GM12875 (cell line): ENCODE data around the gene SF3B6.

ENCODE experiments used
- H3K4me3 ChIP-seq: one replicate; pipeline ENCODE4 v1.5.1; 2011; ENCODE audit warnings: low read depth, low read length, control low read depth
- TF ChIP-seq, protein P1 (sequence below): IDR thresholded peaks from 2 replicates; pipeline ENCODE4 v1.5.1; 2011; ENCODE audit warnings: low read depth, mild to moderate bottlenecking, control low read depth, inconsistent platforms, low read length, moderate library complexity, borderline replicate concordance; ENCODE audit not compliant: insufficient read depth

SF3B6 gene

DNA sequence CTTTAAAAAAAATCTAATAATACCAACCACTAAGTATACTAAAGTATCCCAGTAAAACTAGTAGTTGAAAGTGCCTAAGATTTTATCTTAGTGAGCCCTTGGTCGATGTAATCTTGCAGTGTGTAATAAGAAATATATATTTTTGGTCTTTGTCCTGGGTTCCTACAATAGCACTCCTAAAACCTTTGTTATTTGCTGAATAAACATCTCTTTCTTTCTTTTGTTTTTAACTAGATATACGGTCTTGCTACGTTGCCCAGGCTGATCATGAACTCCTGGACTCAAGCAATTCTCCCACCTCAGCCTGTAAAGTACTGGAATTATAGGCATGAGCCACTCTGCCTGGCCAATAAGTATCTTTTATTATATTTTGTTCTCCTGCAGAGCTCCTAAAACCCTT, 10.9 kb upstream of the SF3B6 start:
- TF ChIP-seq, protein P1, sequence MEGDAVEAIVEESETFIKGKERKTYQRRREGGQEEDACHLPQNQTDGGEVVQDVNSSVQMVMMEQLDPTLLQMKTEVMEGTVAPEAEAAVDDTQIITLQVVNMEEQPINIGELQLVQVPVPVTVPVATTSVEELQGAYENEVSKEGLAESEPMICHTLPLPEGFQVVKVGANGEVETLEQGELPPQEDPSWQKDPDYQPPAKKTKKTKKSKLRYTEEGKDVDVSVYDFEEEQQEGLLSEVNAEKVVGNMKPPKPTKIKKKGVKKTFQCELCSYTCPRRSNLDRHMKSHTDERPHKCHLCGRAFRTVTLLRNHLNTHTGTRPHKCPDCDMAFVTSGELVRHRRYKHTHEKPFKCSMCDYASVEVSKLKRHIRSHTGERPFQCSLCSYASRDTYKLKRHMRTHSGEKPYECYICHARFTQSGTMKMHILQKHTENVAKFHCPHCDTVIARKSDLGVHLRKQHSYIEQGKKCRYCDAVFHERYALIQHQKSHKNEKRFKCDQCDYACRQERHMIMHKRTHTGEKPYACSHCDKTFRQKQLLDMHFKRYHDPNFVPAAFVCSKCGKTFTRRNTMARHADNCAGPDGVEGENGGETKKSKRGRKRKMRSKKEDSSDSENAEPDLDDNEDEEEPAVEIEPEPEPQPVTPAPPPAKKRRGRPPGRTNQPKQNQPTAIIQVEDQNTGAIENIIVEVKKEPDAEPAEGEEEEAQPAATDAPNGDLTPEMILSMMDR, result no peak
- H3K4me3 ChIP-seq, result no peak overlapping the region

DNA sequence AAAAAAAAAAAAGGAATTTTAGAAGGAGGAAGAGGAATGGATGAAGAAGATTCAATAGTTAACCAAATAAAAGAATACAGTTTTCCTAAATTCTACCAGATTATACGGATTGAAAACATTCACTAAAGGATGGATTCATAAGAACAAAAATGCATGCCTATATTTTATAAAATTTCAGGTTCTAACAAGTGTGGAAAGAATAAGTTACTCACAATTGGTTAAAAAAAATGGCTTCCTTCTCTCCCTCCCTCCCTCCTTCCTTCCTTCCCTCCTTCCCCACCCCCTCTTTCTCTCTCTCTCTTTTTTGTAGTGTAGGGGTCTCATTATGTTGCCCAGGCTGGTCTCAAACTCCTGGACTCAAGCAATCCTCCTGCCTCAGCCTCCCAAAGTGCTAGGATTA, 10.1 kb upstream of the SF3B6 start:
- no peak overlapping the region for H3K4me3 ChIP-seq
- TF ChIP-seq, protein P1, result no peak

DNA sequence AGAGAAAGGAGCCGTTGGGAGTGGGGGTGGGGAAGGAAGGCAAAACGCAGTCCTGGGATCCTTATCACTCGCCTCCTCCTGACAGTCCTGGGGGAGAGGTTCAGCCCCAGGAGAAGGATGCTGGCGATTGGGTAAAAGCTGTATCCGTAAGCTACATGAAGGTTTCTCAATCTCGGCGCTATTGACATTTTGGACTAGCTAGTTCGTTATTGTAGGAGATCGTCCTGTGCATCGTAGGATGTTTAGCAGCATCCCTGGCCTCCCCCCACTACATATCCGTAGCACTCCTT, 9.0 kb upstream of the SF3B6 start:
- TF ChIP-seq, protein P1, result no peak
- peak overlapping the region; percentile 73 for H3K4me3 ChIP-seq

DNA sequence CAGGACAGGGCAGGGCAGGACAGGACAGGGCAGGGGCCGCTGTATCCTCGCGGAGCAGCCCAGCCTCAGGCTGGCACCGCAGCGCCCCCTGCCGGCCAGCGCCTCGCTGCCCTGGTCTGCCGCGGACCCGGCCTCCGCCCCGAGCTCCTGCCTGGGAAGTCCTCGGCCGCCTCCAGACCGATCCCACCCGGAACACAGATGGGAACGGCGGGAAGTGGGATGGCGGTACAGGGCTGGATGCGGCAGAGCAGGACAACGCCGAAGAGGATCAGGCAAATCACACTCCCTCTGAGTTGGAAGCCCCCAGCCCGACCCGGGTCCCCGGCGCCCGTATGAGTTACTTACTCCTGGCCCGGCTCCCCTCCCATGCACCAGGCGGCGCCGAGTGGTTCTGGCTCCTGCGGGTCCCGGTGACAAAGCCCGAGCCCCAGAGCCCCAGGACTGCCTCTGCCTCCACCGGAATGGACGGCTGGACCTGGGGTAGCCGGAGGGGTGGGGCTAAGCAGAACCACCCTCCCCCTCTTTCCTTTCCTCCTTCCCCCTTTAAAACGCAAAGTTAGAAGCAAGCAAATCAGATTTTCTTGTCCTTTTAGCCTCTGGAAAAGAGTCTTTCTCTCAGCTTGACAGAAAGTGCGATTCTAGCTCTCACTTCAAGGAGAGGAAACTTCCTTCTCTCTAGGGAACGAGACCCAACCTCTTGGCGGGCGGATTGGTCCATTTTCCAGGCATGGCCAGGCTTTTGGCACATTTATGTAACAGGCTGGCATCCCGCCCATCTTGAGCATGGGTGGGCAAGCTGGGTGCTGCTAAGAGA, 8.5 kb upstream of the SF3B6 start, which contains the start of gene TP53I3:
Gene TP53I3 (minus strand): TSS at position 449 of the 814 bp plus-strand sequence. CDS start 508 bp downstream, outside the sequence.
- TF ChIP-seq, protein P1, result peak; percentile 98
- peak within 1 kb of the TSS; percentile 73 for H3K4me3 ChIP-seq

DNA sequence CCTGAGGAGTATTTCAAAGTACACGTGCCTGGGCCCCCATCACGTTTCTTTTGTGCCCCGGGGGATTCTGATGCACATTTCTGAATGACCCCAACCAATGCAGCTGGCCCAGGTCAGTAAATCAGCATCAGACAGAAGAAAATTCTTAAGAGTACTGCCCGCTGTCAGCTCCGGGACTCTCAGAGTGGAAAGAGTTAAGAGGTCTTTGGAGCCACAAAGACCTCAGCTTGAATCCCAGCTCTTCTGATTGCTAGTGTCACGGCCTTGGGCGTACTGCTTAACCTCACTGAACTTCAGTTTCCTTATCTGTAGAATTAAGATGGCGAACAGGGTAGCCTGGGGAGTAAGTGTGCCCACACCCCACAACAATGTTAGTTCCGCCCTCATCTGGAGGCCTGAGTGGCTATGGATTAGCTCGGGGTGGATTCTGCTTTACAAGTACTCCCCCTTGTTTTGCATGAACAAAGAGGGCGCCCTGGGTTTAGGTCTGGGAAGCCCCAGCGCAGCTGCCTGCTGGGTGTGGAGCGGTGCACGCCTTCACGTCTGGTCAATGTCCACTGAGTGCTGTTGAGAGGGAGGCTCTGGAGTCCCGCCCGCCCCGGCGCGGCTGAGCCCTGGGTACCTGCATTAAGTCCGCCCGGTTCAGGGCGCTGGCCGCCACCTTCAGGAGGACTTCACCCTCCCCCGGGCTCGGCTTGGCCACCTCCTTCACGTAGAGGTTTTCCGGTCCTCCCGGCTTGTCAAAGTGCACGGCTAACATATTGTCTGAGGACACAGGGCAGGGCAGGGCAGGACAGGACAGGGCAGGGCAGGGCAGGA, 7.7 kb upstream of the SF3B6 start:
- TF ChIP-seq, protein P1, result 0 out of 2 replicates have a peak, but pooled peaks have one; percentile 4
- peak overlapping the region; percentile 73 for H3K4me3 ChIP-seq

DNA sequence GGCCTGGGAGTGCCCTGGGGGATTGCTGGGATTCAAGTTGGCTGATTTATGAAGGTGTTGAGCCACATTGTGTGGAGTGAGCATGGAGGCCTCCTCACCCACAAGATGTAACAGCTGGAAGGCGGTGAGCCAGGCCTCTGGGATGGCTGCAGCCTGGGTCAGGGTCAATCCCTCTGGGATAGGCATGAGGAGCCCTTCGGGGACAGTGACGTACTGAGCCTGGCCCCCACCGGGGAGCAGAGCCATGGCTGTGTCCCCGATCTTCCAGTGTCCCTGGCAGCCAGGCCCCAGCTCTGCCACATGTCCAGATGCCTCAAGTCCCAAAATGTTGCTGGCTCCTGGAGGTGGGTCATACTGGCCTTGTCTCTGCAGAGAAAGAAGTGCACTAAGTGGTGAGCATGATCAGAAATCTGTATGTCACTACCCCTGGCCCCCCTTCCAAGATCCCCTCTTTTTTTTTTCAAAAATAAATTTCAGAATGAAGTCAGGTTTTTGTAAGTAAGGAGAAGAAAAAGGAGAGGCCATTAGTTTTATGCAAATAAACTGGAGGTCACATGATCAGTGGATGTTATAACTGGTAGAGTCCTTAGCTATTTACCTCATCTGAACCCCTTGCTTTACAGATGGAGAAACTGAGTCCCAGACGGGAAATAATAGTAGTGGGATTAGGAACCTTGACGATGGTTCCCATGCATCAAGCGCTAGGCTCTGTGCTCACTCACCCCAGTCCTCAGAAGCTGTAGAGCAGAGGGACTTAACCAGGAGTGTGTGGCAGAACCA, 6.9 kb upstream of the SF3B6 start:
- TF ChIP-seq, protein P1, result no peak
- H3K4me3 ChIP-seq, result peak overlapping the region; percentile 73
